C4-2B (cell line): ENCODE measurements around the gene SARDH.

Experiments used
- H3K27ac ChIP-seq: fragments of 450-650 bp; 2 replicates; pipeline ENCODE4 v1.5.1; 2017
- ZFX ChIP-seq: fragments of 450-650 bp; IDR thresholded peaks from 2 replicates; pipeline ENCODE4 v1.6.1; 2017
- TF ChIP-seq, protein P1 (sequence below): fragments of 450-650 bp; conservative IDR thresholded peaks from 2 replicates; pipeline ENCODE4 v1.5.1; 2017; ENCODE audit warnings: mild to moderate bottlenecking

The SARDH gene

DNA sequence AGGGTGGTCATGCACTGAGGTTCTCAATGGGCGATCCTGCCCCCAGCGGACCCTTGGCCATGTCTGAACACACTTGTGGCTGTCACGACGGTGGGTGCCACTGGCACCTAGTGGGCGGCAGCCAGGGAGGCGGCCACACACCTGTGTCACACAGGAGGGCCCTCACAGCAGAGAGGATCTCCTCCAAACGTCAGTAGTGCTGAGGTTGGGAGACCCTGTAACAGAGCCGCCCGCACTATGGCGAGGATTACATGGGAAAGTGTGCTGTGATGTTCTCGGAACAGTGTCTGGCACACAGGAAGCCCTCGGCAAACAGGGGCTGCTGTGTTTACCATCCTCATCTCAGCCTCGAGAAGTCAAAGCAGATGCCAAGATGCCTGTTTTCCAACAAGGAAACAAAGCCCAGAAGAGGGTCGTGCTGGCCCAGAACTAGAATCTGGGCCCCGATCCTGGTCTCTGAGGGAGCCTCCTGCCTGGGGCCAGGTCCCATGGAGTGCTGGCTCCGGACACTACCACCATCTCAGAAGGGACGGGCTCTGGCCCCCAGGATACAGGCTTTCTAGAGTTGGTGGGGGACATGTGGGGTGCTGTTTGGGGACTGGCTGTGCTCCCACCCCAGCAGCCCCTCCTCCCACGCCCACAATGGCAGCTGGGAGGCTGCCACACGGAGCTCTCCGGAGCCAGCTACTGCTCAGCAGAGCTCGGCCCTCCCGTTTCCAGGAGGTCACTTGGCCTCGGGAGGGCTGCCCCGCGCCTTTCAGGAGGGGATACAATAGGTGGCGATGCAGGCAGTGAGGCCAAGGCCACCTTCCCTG lies 53.8 kb downstream of the SARDH start:
- TF ChIP-seq, protein P1, sequence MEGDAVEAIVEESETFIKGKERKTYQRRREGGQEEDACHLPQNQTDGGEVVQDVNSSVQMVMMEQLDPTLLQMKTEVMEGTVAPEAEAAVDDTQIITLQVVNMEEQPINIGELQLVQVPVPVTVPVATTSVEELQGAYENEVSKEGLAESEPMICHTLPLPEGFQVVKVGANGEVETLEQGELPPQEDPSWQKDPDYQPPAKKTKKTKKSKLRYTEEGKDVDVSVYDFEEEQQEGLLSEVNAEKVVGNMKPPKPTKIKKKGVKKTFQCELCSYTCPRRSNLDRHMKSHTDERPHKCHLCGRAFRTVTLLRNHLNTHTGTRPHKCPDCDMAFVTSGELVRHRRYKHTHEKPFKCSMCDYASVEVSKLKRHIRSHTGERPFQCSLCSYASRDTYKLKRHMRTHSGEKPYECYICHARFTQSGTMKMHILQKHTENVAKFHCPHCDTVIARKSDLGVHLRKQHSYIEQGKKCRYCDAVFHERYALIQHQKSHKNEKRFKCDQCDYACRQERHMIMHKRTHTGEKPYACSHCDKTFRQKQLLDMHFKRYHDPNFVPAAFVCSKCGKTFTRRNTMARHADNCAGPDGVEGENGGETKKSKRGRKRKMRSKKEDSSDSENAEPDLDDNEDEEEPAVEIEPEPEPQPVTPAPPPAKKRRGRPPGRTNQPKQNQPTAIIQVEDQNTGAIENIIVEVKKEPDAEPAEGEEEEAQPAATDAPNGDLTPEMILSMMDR: no peak
- no peak for TF ChIP-seq ZFX
- no peak overlapping the region for H3K27ac ChIP-seq

DNA sequence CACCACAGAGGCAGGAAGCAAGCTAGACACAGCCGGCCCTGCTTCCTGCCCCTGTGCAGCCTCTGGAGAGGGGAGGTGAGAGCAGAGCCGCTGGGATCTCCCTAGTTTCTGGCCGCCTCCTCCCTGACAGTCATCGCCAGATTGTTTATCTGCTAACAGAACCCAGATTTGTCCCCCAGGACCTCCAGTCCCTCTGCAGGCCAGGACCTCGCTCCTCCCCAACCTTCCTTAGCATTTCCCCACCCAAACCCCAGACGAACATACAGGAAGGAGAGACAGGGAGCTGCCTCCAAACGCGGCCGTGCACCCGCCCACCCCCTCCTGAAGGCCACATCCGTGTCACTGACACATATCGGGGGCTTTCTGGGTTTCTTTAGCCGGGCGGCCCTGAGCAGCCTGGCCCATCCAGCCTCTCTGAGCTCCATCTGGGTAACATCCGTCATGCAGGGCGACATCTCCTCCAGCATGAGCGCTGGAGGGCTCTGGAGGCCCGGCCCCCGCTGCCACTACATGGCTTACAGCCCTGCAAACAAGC lies 54.5 kb downstream of the SARDH start:
- H3K27ac ChIP-seq: no peak overlapping the region

DNA sequence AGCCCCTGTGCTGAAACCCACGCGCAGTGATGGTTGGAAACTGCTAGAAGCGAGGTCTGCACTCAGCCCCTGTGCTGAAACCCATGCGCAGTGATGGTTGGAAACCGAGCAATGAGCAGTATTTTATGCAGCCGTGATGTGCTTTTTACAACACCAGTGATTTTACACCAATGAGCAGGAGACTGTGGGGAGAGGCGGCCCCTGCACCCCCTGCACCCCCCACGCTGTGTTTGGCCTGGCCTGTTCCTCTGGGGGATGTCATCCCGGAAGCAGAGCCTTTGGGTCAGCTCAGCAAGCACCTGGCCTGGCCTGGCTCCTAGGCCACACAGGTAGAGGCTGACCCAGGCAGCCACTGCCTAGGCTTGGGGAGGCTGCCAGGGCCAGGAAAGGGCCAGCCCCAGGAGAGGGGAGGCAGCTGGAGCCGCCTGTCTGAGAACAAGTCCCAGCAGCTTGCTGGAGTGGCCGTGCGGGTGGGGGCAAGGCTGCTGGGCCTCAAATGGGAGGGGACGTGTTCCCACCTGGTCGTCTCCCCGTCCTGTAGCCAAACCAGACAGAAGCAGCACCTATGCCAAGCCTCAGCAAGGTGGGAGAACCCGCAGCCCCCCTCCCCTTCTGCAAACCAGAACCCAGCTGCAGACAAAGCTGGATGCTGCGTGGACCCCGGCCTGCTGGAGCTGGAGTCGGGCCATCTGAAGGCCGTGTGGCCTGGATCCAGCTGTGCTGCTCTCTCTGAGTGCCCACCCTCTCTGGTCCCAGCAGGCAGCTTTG lies 55.1 kb downstream of the SARDH start:
- TF ChIP-seq, protein P1: no peak
- no peak for TF ChIP-seq ZFX
- H3K27ac ChIP-seq: no peak overlapping the region

More for the DNA sequence above, 54.5 kb downstream of the SARDH start:
- no peak for TF ChIP-seq ZFX
- TF ChIP-seq, protein P1: no peak

DNA sequence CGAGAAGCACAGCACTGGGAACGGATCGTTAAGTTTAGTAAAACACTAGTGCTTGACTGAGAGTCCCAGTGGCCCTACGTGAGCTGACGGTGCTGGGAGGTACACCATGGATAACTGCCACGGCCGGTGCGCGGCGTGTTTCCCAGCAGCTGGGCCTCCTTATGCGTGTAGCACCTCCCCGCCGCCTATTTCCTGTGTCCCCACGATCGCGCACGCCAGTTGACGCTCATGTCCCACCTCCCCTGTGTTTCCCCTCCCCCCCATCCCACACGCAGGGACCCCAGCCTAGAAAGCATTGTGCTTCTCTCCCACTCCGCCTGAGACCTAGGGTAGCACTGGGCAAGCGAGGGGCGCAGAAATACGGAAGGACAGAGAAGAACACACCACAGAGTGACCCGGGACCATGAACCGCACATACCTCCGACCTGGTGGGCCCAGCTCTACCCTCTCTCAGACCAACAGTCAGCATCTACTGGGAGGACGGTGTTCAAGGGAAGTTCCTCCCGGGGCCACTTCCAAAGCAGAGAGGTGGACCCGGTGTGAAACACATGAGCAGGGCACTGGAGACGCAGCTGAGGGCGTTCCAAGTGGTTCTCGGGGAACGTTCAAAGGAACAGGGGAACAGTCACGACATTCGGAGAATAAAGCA lies 56.4 kb downstream of the SARDH start:
- no peak for TF ChIP-seq ZFX
- TF ChIP-seq, protein P1: no peak
- H3K27ac ChIP-seq: no peak overlapping the region

DNA sequence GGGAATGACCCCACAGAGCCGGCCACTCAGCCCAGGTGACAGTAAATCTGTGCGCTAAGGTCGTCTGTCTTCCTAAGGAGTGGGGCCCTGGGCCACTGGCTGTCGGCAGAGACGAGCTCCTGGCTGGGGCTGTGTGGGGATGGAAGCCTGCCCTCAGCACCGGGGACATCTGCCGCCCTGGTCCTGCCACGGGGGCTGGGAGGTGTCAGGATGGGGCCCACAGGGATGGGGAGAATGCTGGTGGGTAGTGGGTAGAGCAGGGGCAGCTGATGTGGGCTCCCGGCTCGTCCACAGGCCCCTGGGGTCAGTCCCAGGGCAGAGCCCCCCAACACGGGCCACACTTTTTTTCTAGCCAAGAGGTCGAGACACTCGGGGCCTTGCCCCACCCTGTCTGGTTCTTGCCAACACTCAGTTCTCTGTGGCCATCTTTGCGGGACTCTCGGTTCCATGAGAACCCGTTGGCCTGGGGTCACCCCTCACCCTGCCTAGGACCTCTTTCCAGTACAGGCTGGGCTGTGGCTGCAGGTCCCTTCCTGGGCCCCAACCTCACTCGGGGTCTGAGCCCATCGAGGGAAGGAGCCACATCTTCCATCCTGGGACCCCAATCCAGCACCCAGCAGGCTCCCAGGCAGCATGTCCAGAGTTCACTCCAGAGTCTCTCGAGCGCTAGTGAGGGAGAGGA lies 57.0 kb downstream of the SARDH start:
- TF ChIP-seq, protein P1: no peak
- no peak for TF ChIP-seq ZFX
- H3K27ac ChIP-seq: no peak overlapping the region

DNA sequence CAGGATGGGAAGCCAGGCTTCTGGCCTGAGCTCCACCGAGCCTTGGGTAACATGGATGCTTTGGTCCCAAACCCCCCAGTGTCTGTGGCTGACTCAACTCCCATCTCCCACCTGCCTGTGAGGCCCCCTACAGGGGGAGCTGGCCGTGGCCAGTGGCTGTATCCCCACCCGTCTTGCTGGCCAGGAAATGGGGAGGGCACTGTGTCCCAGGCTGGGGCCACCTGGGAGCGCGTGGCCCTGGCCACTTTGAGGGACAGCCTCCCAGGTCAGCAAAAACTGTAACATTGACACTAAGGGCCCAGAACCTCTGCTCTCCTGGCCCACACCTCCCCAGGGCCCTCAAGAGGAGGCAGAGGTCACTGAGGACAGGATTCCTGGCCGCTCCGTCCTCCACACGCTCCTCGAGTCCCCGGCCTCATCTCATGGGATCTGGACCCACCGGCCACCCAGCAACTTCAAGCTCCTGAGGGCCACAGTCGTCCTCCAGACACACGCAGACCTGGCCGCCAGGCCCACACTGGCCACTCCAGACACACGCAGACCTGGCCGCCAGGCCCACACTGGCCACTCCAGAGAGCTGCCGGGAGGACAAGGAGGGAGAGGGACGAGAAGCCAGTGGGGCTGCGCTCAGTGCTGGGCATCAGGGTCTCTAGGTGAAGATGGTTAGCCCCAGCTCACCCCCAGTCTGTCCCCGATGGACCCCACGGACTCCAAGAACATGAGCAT lies 57.7 kb downstream of the SARDH start:
- TF ChIP-seq ZFX: no peak
- TF ChIP-seq, protein P1: no peak
- H3K27ac ChIP-seq: no peak overlapping the region
